Calu3 (cell line): ENCODE results near the gene ANKRA2. TPM values are rescaled to one million over a fixed set of nuclear protein-coding genes. Genes with fewer than 3 reads are reported as not detected.
A peak's percentile ranks its signal among the peaks of the same experiment; 100 is the strongest.

Experiments used
- BruUV-seq: library from RNA; stranded (reverse); fragments of 400-500 nt; replicated peaks from 2 replicates; lab custom pipeline; 2021; lab: Mats Ljungman, UMichigan
- CTCF ChIA-PET: fragments of 300-600 bp; sonication (Branson Sonifier 250); formaldehyde crosslinking; loops from one replicate; lab custom pipeline; 2022; ENCODE audit warnings: antibody characterized with exemption; lab: Charles Lee
- DNase-seq: peaks from one replicate; pipeline ENCODE4 v3.0.0; 2022
- H3K27ac Mint-ChIP-seq: one replicate; pipeline ENCODE4 v1.8.0; 2022; ENCODE audit warnings: mixed read lengths; ENCODE audit not compliant: unreplicated experiment
- H3K27me3 Mint-ChIP-seq: one replicate; pipeline ENCODE4 v1.8.0; 2022; ENCODE audit warnings: mixed read lengths; ENCODE audit not compliant: unreplicated experiment
- H3K36me3 Mint-ChIP-seq: one replicate; pipeline ENCODE4 v1.8.0; 2022; ENCODE audit warnings: mild to moderate bottlenecking, moderate library complexity, mixed read lengths; ENCODE audit not compliant: insufficient read depth, unreplicated experiment
- H3K4me1 Mint-ChIP-seq: one replicate; pipeline ENCODE4 v1.8.0; 2022; ENCODE audit warnings: mild to moderate bottlenecking, low read depth, mixed read lengths; ENCODE audit not compliant: unreplicated experiment
- H3K4me3 Mint-ChIP-seq: one replicate; pipeline ENCODE4 v1.8.0; 2022; ENCODE audit warnings: mild to moderate bottlenecking, low read depth, moderate library complexity, mixed read lengths; ENCODE audit not compliant: unreplicated experiment
- H3K9me3 Mint-ChIP-seq: one replicate; pipeline ENCODE4 v1.8.0; 2022; ENCODE audit warnings: low read depth, mixed read lengths; ENCODE audit not compliant: unreplicated experiment
- intact Hi-C: fragments of 100-400 bp; cut with micrococcal nuclease; formaldehyde crosslinking; loops from one replicate; pipeline ENCODE4 v1.10.0; 2022; ENCODE audit not compliant: unreplicated experiment
- total RNA-seq: library from RNA; stranded (reverse); gene quantifications from 2 replicates; pipeline ENCODE4 v1.2.3, GENCODE V29; 2022
- TF ChIP-seq, protein P1 (sequence below): fragments of 200-600 bp; IDR thresholded peaks from one replicate; pipeline ENCODE4 v1.8.0; 2022; ENCODE audit warnings: antibody characterized with exemption; ENCODE audit not compliant: unreplicated experiment

The ANKRA2 gene
- total RNA-seq, 1 experiment from 2014 or later: 26.5 TPM

DNA sequence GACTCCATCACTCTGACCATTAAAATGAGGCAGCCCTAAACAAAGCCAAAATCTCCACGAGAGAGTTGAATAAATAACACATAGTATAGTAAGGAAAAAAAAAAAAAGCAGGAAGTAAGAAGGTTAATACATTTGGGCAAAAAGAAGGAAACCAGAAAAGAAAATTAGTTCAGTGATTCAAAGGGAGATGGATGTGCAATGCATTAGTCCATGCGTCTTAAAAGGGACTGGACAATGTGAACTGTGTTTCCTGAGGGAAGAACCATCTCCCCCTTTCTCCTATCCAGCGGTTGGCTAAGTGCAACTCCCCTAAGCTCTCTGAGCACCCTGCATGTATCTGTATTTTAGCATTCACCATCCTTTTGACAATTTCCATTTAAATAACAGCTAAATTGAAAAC lies 1.4 kb downstream of the ANKRA2 start:
- no peak for DNase-seq
- peaks cover 16% of the 10 kb centered on the region for H3K4me1 Mint-ChIP-seq
- peaks cover 32% of the 10 kb centered on the region for H3K36me3 Mint-ChIP-seq
- TF ChIP-seq, protein P1, sequence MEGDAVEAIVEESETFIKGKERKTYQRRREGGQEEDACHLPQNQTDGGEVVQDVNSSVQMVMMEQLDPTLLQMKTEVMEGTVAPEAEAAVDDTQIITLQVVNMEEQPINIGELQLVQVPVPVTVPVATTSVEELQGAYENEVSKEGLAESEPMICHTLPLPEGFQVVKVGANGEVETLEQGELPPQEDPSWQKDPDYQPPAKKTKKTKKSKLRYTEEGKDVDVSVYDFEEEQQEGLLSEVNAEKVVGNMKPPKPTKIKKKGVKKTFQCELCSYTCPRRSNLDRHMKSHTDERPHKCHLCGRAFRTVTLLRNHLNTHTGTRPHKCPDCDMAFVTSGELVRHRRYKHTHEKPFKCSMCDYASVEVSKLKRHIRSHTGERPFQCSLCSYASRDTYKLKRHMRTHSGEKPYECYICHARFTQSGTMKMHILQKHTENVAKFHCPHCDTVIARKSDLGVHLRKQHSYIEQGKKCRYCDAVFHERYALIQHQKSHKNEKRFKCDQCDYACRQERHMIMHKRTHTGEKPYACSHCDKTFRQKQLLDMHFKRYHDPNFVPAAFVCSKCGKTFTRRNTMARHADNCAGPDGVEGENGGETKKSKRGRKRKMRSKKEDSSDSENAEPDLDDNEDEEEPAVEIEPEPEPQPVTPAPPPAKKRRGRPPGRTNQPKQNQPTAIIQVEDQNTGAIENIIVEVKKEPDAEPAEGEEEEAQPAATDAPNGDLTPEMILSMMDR: no peak
- BruUV-seq: no TSS peak
- intact Hi-C loops: loop anchor here (2.0 kb wide), 1 partner anchor 49 kb away; no protein-coding TSS in a partner anchor
- CTCF ChIA-PET: interaction anchor here (0.6 to 1.9 kb wide), 3 partner anchors 20 to 1132 kb away, joined by 5 read pairs; no protein-coding TSS in a partner anchor
- no peaks in the 10 kb centered on the region for H3K9me3 Mint-ChIP-seq
- no peaks in the 10 kb centered on the region for H3K27me3 Mint-ChIP-seq
- peak overlapping the region; percentile 43 for H3K27ac Mint-ChIP-seq
- H3K4me3 Mint-ChIP-seq: peak overlapping the region; percentile 70

GRCh38 chr5:73558950-73559349 lies 6.5 kb downstream of the ANKRA2 start:
- no peak for DNase-seq
- intact Hi-C loops: no loop called here
- CTCF ChIA-PET: interaction anchor here (0.6 kb wide), 1 partner anchor 57 kb away, joined by 4 read pairs; no protein-coding TSS in a partner anchor
- Mint-ChIP-seq H3K9me3 (no peaks in the 10 kb centered on the region), H3K27ac (no peak overlapping the region), H3K27me3 (no peaks in the 10 kb centered on the region), H3K4me1 (peaks cover 8% of the 10 kb centered on the region), H3K4me3 (no peak overlapping the region), H3K36me3 (peaks cover 12% of the 10 kb centered on the region)
- BruUV-seq: no TSS peak
- TF ChIP-seq, protein P1: no peak

DNA sequence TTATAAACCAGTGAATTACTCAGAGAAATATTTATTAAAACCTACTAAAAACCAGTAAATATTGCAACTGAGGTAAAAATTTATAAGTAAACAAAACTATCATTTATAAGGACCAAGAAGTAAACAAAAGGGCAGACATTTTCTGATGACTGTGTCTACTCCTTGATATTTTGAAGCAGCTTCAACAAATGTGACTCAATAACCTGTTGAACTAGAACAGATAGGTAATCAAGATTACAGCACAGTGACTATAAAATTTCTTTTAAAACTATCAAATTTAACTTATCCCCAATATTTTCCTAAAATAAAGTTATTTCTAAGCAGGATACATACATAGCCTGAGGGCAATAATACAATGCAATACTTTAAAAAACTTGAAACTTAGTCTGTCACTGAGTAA lies 12.8 kb downstream of the ANKRA2 start:
- no peaks in the 10 kb centered on the region for H3K9me3 Mint-ChIP-seq
- TF ChIP-seq, protein P1: no peak
- no peak overlapping the region for H3K4me3 Mint-ChIP-seq
- H3K4me1 Mint-ChIP-seq: no peaks in the 10 kb centered on the region
- CTCF ChIA-PET: no interaction called here
- DNase-seq: no peak
- H3K27me3 Mint-ChIP-seq: no peaks in the 10 kb centered on the region
- no TSS peak for BruUV-seq
- intact Hi-C loops: no loop called here
- no peak overlapping the region for H3K27ac Mint-ChIP-seq
- H3K36me3 Mint-ChIP-seq: no peaks in the 10 kb centered on the region

DNA sequence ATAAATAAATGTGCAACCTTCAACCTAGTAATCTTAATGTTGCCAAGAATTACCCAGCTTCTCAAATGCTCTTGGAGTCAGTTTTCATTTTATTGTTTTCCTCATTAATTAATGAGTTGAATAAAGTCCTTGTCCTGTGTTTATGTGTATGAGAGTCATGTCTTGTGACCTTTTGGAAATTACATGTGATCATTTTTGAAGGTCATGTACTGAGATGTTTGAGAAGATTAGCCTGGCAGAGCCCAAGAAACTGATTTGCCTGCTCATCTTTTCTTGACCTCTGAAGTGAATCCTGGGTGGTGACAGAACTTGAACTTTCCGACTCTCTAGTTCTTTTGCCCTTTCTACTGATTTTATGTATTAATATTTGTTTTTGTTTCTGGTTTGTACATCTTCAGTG lies 15.4 kb downstream of the ANKRA2 start:
- H3K27me3 Mint-ChIP-seq: no peaks in the 10 kb centered on the region
- BruUV-seq: no TSS peak
- no peak overlapping the region for H3K27ac Mint-ChIP-seq
- TF ChIP-seq, protein P1: no peak
- H3K36me3 Mint-ChIP-seq: no peaks in the 10 kb centered on the region
- H3K9me3 Mint-ChIP-seq: no peaks in the 10 kb centered on the region
- no peak for DNase-seq
- peaks cover 5% of the 10 kb centered on the region for H3K4me1 Mint-ChIP-seq
- no peak overlapping the region for H3K4me3 Mint-ChIP-seq
- intact Hi-C loops: no loop called here
- CTCF ChIA-PET: no interaction called here
